GM12872 (cell line): Measurements from ENCODE around the gene FGD3.

Source experiments
- TF ChIP-seq, protein P1 (sequence below): IDR thresholded peaks from 3 replicates; pipeline ENCODE4 v1.5.1; 2011; ENCODE audit warnings: low read depth, mild to moderate bottlenecking, low read length, moderate library complexity; ENCODE audit not compliant: insufficient read depth

FGD3 gene

DNA sequence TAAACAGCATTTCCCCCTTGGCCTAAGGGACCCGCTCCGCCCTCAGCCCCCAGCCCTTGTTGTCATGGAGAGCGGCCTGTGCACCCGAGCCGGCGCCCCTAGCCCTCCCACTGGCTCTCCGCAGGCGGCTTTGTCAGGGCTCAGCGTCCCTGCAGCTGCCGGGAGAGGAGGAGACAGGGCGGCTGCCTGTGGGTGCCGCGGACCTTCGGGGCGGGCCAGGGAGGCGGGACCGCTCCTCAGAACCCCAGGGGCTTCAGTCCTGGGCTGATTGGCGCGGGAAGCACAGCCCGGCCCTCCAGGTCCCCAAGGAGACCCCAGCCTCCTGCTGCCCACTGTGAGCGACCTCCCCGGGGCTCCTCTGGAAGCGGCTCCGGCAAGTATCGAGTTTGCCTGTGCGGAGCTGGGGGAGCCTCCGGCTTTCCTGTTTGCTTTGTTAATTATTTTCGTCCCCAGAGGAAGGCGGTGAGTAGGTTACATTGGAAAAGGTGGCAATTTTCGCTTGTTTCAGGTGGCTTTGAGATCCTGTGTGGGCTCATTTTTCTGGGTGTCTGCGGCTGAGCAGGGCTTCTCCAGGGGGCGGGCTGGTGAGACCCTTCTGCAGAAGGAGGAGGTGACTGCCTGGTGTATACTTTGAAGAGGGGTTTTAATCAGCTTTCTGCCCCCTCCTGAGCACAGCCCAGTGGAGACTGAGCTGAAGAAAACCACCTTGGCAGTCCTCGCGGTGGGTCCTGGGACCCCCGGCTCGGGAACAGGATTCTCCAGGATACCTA is at the start of gene FGD3:
Gene FGD3, plus strand, starts transcription at position 256 of the 770 bp plus-strand sequence. CDS start 28,734 bp downstream, outside the sequence.
- TF ChIP-seq, protein P1, sequence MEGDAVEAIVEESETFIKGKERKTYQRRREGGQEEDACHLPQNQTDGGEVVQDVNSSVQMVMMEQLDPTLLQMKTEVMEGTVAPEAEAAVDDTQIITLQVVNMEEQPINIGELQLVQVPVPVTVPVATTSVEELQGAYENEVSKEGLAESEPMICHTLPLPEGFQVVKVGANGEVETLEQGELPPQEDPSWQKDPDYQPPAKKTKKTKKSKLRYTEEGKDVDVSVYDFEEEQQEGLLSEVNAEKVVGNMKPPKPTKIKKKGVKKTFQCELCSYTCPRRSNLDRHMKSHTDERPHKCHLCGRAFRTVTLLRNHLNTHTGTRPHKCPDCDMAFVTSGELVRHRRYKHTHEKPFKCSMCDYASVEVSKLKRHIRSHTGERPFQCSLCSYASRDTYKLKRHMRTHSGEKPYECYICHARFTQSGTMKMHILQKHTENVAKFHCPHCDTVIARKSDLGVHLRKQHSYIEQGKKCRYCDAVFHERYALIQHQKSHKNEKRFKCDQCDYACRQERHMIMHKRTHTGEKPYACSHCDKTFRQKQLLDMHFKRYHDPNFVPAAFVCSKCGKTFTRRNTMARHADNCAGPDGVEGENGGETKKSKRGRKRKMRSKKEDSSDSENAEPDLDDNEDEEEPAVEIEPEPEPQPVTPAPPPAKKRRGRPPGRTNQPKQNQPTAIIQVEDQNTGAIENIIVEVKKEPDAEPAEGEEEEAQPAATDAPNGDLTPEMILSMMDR, result no peak

DNA sequence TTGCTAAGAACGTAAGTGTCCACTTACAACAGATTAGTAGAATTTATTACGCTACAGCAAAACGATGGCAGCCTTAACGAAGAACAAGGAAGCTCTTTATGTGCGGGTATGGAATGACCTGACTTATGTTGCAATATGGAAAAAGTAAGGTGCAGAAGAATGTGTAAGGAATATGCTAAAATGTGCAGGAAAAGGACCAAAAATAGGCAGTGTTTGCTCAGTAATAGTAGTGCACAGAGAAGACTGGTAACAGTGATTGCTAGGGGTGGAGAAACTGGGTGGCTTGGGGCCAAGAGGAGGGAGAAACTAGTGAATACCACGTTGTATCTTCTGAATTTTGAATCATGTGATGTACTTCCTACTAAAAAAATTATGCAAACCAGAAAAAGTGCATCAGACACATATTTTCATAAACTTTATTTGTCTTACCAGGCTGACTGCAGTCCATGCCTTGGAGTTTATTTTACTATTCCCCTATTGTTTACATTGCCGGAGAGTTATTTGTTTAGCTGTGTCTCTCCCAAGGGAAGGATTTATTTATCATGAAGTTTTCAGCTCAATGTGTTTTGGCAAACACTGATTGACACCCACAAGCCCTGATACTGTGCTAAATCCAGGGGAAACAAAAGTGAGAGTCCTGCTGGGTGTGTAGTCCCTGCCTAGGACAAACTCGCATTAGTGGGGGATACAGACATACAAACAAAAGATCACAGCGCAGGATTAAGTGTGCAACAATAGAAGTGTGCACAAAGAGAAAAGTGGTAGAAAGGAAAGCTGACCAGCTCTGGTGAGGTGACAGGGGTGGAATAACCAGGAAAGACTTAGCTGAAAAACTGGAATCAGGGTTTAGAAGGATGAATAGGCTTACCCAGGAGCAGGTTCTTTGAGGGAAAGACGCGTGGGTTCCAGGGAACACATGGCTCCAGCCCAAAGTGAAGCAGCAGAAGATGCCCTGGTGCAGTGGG is 35.5 kb upstream of the FGD3 start:
- TF ChIP-seq, protein P1, result no peak

DNA sequence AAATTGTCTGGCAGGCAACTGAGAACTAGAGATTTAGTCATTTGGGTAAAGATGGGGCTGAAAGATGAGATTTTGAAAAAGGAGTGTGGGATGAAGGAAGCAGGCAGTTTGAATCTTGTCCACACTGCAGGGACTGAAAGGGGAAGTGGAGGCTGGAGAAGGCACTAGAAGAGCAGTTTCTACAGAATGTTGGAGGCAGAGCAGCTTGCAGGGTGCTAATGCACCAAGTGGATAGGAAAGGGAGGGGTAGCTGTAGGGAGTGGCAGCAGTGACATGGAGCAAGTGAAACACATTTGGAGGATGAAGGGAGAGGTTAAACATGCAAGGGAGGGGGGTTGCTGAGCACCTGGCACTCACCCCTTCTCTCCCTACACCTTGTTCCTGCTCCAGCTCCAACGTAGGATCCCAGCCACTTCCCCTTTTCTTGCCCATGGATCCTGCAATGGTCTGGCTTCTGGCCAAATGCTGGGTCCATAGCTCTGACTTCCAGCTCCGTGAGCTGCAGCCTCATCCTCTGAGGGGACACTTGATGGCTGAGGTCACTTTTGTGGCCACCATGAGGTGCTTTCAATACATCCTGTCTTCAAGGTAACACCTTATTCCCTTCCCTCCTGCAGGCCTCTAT is 30.0 kb upstream of the FGD3 start:
- TF ChIP-seq, protein P1, result no peak

- TF ChIP-seq, protein P1, result no peak
Observed at GRCh38 chr9:92920437-92920836, 26.9 kb upstream of the FGD3 start.

- TF ChIP-seq, protein P1, result no peak
Observed at GRCh38 chr9:92931606-92932005, 15.7 kb upstream of the FGD3 start.

- TF ChIP-seq, protein P1, result no peak
Observed at GRCh38 chr9:92934321-92934720, 13.0 kb upstream of the FGD3 start.

GRCh38 chr9:92938025-92938424 is 9.3 kb upstream of the FGD3 start:
- TF ChIP-seq, protein P1, result no peak
